HEK293T (cell line): ENCODE data around the gene KANSL1.
A peak's percentile ranks its signal among the peaks of the same experiment; 100 is the strongest.

ENCODE experiments used
- CTCF ChIA-PET: fragments of 350-600 bp; formaldehyde crosslinking; extraction: SDS; loops from one replicate; lab custom pipeline; 2021; ENCODE audit warnings: antibody characterized with exemption, inconsistent platforms; lab: Yijun Ruan, JAX
- POLR2A ChIA-PET: fragments of 350-600 bp; formaldehyde crosslinking; extraction: SDS; loops from one replicate; lab custom pipeline; 2020; ENCODE audit warnings: antibody characterized with exemption, inconsistent platforms; lab: Yijun Ruan, JAX
- DNase-seq: peaks from one replicate; pipeline ENCODE4 v3.0.0; 2012; ENCODE audit warnings: mixed read lengths; ENCODE audit errors: extremely low spot score
- ARNT ChIP-seq: fragments of 450-650 bp; IDR thresholded peaks from 2 replicates; pipeline ENCODE4 v1.6.1; 2017; ENCODE audit warnings: mild to moderate bottlenecking
- BHLHE40 ChIP-seq: fragments of 450-650 bp; IDR thresholded peaks from 2 replicates; pipeline ENCODE4 v1.6.1; 2016; ENCODE audit warnings: mild to moderate bottlenecking, moderate library complexity, borderline replicate concordance
- CTBP1 ChIP-seq: fragments of 450-650 bp; IDR thresholded peaks from 2 replicates; pipeline ENCODE4 v1.6.1; 2016; ENCODE audit warnings: borderline replicate concordance
- ELF4 ChIP-seq: fragments of 450-650 bp; IDR thresholded peaks from 2 replicates; pipeline ENCODE4 v1.6.1; 2017; ENCODE audit warnings: antibody characterized with exemption
- FOXA1 ChIP-seq: fragments of 450-650 bp; IDR thresholded peaks from 2 replicates; pipeline ENCODE4 v1.6.1; 2016; ENCODE audit warnings: mild to moderate bottlenecking
- FOXK2 ChIP-seq: fragments of 450-650 bp; IDR thresholded peaks from 2 replicates; pipeline ENCODE4 v1.6.1; 2016; ENCODE audit warnings: mild to moderate bottlenecking
- FOXM1 ChIP-seq: fragments of 450-650 bp; IDR thresholded peaks from 2 replicates; pipeline ENCODE4 v1.6.1; 2017; ENCODE audit warnings: mild to moderate bottlenecking, borderline replicate concordance
- HDGF ChIP-seq: fragments of 450-650 bp; IDR thresholded peaks from 2 replicates; pipeline ENCODE4 v1.6.1; 2017; ENCODE audit warnings: antibody characterized with exemption, borderline replicate concordance
- L3MBTL2 ChIP-seq: fragments of 450-650 bp; conservative IDR thresholded peaks from 2 replicates; pipeline ENCODE4 v1.6.1; 2016; ENCODE audit warnings: mild to moderate bottlenecking
- LEF1 ChIP-seq: fragments of 450-650 bp; IDR thresholded peaks from 2 replicates; pipeline ENCODE4 v1.6.1; 2017; ENCODE audit warnings: mild to moderate bottlenecking, borderline replicate concordance
- NFRKB ChIP-seq: fragments of 450-650 bp; IDR thresholded peaks from 2 replicates; pipeline ENCODE4 v1.6.1; 2016; ENCODE audit warnings: mild to moderate bottlenecking, moderate library complexity
- PKNOX1 ChIP-seq: fragments of 450-650 bp; IDR thresholded peaks from 2 replicates; pipeline ENCODE4 v1.6.1; 2016
- SP1 ChIP-seq: fragments of 450-650 bp; IDR thresholded peaks from 2 replicates; pipeline ENCODE4 v1.6.1; 2017
- SUZ12 ChIP-seq: fragments of 450-650 bp; IDR thresholded peaks from 2 replicates; pipeline ENCODE4 v1.6.1; 2016; ENCODE audit warnings: mild to moderate bottlenecking
- TARDBP ChIP-seq: fragments of 450-650 bp; IDR thresholded peaks from 2 replicates; pipeline ENCODE4 v1.6.1; 2016
- ZNF384 ChIP-seq: fragments of 450-650 bp; IDR thresholded peaks from 2 replicates; pipeline ENCODE4 v1.6.1; 2016

The KANSL1 gene

GRCh38 chr17:46127524-46127923 lies 65.7 kb downstream of the KANSL1 start:
- ChIA-PET POLR2A (interaction anchor here (0.9 kb wide), 1 partner anchor 66 kb away, joined by 3 read pairs; the partner anchor contains the start of gene KANSL1), CTCF (interaction anchor here (1.3 to 1.7 kb wide), 2 partner anchors 50 to 66 kb away, joined by 3 to 8 read pairs; partner anchors contain the start of gene KANSL1)
- DNase-seq = no peak

GRCh38 chr17:46126840-46127239 lies 66.4 kb downstream of the KANSL1 start:
- CTCF ChIA-PET = interaction anchor here (1.3 to 1.7 kb wide), 2 partner anchors 50 to 67 kb away, joined by 3 to 8 read pairs; partner anchors contain the start of gene KANSL1
- no peak for TF ChIP-seq ARNT
- TF ChIP-seq CTBP1 = no peak
- TF ChIP-seq FOXK2 = no peak
- no peak for TF ChIP-seq ZNF384
- TF ChIP-seq FOXA1 = no peak
- TF ChIP-seq SP1 = no peak
- TF ChIP-seq BHLHE40 = no peak
- TF ChIP-seq NFRKB = no peak
- TF ChIP-seq HDGF = no peak
- no peak for TF ChIP-seq SUZ12
- DNase-seq = no peak
- POLR2A ChIA-PET = interaction anchor here (0.9 kb wide), 1 partner anchor 66 kb away, joined by 3 read pairs; the partner anchor contains the start of gene KANSL1

More at GRCh38 chr17:46127524-46127923, 65.7 kb downstream of the KANSL1 start:
- TF ChIP-seq ZNF384 (peak; percentile 13; the same call in 1 of the 2 replicates), CTBP1 (no peak), PKNOX1 (no peak), BHLHE40 (no peak)

GRCh38 chr17:46125831-46126230 lies 67.4 kb downstream of the KANSL1 start:
- ChIA-PET POLR2A (no interaction called here), CTCF (interaction anchor here (0.7 to 1.7 kb wide), 2 partner anchors 27 to 68 kb away, joined by 4 to 8 read pairs; partner anchors contain the start of gene KANSL1)
- TF ChIP-seq BHLHE40 (no peak), SUZ12 (no peak), ZNF384 (no peak), PKNOX1 (no peak), FOXA1 (no peak), SP1 (no peak), NFRKB (no peak), ARNT (no peak), FOXM1 (no peak), FOXK2 (no peak), L3MBTL2 (no peak), CTBP1 (no peak)
- DNase-seq = no peak

- TF ChIP-seq BHLHE40 (no peak), FOXM1 (no peak), LEF1 (no peak), ELF4 (no peak), FOXA1 (no peak), ZNF384 (no peak), HDGF (no peak), TARDBP (no peak), SP1 (no peak), L3MBTL2 (no peak), ARNT (no peak), PKNOX1 (no peak), CTBP1 (no peak), SUZ12 (no peak)
- POLR2A ChIA-PET = no interaction called here
- CTCF ChIA-PET = no interaction called here
- no peak for DNase-seq
Measured at GRCh38 chr17:46124695-46125592, 68.3 kb downstream of the KANSL1 start.

GRCh38 chr17:46123607-46124006 lies 69.6 kb downstream of the KANSL1 start:
- DNase-seq = no peak
- CTCF ChIA-PET = interaction anchor here (0.5 to 0.7 kb wide), 2 partner anchors 12 to 14 kb away, joined by 3 to 4 read pairs; no protein-coding TSS in a partner anchor
- POLR2A ChIA-PET = interaction anchor here (0.6 to 1.1 kb wide), 2 partner anchors 12 to 22 kb away, joined by 3 to 4 read pairs; no protein-coding TSS in a partner anchor
- TF ChIP-seq HDGF = no peak
- TF ChIP-seq BHLHE40 = no peak
- TF ChIP-seq ZNF384 = no peak
- no peak for TF ChIP-seq LEF1
- no peak for TF ChIP-seq SUZ12
- no peak for TF ChIP-seq ELF4
- TF ChIP-seq L3MBTL2 = no peak
- no peak for TF ChIP-seq ARNT
- TF ChIP-seq TARDBP = no peak
- TF ChIP-seq FOXK2 = no peak
- TF ChIP-seq FOXM1 = no peak
- TF ChIP-seq SP1 = no peak
- TF ChIP-seq NFRKB = no peak

- DNase-seq = no peak
- ChIA-PET POLR2A (no interaction called here), CTCF (no interaction called here)
- no peak for TF ChIP-seq FOXK2
- no peak for TF ChIP-seq NFRKB
- TF ChIP-seq SUZ12 = no peak
- TF ChIP-seq ZNF384 = no peak
Measured at GRCh38 chr17:46122486-46122871, 70.8 kb downstream of the KANSL1 start.
